Endothelial cell of hepatic sinusoid (primary cell): ENCODE measurements around the gene RANBP6.
"Not testable (repeated sequence)": the region's sequence is repeated elsewhere in the genome, so short reads cannot be mapped to it uniquely, and the experiment has no call there.

Experiments used
- in situ Hi-C: cut with HindIII; loops from 2 replicates; pipeline ENCODE4 v1.10.0; 2017; ENCODE audit warnings: low sequenced_read_pairs

RANBP6 gene

GRCh38 chr9:6015278-6016157 is at the start of gene RANBP6:
Gene RANBP6 (minus strand): TSS chr9:6015624. CDS start chr9:6015607, 17 bp downstream.
- in situ Hi-C loops: no loop called here

DNA sequence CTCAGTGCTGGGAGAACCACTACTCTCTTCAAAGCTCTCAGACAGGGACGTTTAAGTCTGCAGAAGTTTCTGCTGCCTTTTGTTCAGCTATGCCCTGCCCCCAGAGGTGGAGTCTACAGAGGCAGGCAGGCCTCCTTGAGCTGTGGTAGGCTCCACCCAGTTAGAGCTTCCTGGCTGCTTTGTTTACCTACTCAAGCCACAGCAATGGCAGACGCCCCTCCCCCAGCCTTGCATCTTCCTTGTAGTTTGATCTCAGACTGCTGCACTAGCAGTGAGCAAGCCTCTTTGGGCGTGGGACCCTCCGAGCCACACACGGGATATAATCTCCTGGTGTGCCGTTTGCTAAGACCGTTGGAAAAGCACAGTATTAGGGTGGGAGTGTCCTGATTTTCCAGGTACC is 47.7 kb upstream of the RANBP6 start:
- in situ Hi-C loops: not testable (repeated sequence)

DNA sequence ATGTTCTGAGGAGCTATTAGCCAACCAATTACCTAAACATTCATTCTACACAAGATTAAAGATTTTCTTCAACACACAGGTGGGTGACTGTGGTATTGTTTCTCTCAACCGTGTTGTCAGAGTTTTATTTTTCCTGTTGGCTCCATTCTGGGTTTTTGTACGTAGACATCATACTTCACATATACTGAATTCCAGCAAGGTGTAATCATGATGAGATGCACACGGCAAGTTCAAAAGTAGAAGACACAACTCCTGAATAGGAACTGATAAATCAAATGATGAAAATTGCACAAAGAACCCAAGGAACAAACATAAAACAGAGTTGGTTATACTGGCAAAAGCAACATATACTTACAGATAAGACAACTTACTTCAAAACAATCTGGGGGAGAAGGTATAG is 40.2 kb upstream of the RANBP6 start:
- in situ Hi-C loops: no loop called here

DNA sequence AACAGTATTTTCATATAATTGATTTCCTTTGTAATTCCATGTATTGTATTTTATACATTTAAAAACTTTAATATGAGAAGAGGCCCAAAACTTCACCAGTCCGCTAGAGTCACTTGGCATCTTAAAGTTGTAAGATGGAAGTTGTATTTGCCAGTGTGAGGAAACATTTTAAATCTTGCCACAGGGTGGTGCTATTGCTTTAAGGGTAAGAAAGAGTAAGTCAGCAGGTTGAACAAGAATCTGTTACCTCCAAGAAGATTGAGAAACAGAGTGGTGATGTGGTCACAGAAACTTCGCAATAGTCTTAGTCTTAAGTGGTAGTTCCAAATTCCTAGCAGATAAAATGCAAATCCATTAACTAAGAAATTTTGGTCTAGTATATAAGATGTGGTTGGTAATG is 39.8 kb upstream of the RANBP6 start:
- in situ Hi-C loops: no loop called here

DNA sequence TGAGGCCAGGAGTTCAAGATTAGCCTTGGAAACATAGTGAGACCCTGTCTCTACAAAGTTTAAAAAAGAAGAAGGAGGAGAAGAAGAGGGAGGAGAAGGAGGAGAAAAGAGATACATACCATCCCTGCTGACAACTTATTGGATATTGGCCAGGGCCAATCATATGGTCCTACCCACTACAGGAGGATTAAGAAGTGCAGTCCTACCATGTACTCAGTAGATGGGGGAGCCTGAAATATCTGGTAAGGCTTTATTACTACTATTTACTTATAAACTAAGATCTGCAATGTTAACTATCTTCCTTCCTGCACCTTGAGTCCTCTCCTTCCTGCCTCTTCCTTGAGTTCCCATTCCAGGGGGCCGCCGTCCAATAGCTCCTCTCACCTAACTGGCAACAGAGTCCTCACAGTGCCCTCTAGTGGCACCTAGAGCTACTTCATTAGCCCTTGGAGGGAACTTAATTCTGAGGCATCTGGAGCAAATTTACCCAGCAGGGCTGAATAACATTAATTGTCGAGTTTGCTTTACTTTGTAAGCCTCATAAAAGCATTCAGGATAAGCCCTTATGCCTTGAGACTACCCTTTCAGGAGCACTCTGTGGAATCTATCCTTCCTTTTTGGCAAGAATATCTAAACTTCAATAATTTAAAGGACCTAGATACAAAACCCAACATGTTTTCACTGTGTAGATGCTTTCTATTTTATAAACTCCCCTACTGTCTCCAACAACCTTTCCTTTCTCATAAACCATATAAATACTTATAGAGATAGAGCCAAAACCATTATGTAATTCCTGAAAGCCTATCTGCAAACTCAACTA is 39.1 kb upstream of the RANBP6 start:
- in situ Hi-C loops: no loop called here

DNA sequence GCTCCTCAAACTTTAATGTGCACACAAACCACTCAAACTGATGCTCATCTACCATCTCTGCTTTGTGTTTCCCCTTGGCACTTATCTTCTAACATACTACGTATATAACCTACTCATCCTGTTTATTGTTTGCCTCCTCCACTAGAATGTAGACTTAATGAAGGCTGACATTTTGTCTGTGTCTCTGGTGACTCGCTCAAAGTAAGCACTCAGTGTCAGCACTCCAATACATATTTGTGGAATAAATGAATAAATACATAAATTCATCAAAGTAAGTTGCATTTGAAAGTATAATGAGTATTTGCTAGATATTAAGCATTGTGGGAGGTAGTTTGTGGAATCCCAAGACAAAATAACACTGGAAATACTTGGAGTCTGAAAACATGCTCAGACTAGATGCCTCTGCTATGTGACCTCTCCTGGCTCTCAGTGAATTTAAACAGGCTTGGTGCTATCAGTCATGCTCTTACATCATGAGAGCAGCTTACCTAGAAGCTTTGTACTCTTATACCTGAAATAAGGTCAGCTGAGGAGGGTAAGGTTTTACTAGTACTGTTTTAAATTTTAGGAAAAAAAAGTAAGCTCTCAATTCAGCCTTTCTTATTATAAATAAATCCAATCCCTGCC is 37.0 kb upstream of the RANBP6 start:
- in situ Hi-C loops: no loop called here

DNA sequence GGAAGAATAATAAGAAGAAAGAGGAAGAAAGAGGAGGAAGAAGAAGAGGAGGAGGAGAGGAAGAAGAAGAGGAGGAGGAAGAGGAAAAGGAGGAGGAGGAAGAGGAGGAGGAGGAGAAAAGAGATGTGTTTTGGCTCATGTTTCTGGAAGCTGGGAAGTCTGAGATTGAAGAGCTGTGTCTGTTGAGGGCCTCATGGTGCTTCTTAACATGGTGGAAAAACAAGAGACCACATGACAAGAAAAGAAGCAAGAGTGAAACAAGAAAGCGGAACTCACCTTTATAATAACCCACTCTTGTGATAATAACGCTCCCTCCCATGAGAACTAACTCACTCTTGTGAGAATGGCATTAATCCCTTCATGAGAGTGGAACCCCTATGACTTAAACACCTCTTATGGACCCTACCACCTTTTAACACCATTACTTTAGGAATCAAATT is 36.1 kb upstream of the RANBP6 start:
- in situ Hi-C loops: no loop called here

DNA sequence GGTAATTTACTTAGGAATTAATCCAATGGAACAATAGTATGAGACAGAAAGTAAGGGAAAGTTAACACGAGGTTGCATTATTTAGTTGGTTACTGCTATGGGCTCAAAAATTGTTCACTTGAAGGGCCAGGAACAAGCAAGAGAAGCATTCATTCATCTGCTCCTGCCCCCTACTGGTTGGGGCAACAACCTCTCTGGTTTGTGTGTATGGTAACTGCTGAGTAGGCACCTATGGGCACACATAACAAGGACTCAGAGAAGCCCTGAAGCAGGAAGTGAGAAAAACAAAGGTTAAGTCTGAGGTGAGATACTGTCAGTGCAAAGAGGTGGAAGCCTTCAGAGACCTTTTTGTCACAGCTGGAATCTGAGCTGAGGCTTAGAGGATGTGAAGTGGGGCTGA is 34.4 kb upstream of the RANBP6 start:
- in situ Hi-C loops: no loop called here

DNA sequence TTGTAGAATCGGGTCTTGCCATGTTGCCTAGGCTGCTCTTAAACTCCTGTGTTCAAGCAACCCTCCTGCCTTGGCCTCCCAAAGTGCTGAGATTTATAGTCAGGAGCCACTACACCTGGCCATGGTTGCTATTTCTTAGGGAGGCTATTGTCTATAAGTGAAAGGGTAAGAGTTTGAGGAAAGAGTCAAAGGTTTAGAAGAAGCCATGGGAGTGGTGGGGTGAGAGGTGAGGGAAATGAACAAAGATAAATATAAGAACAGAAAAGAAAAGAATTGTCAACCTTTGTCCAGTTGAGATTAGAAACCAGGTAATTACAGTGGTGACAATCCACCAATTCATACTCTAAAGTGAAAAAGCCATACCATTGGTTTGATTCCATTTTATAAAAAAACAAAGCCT is 32.6 kb upstream of the RANBP6 start:
- in situ Hi-C loops: no loop called here

DNA sequence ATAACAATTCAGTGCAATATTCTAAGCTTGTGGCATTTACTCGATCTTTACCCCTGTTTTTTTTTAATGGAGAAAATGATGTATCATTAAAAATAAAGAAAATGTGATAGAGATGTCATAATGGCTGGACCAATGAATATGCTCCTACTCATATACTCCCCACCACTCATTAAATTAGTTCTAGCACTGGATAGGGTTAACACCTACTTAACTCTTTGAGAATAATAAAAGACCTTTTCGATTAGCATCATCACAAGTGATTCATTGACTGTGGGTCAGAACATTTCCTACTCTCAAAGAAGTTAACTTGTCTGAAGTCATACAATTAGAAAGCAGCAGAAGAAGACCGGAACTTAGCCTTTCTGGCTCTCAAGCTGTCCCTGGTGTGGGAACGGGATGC is 31.6 kb upstream of the RANBP6 start:
- in situ Hi-C loops: no loop called here

DNA sequence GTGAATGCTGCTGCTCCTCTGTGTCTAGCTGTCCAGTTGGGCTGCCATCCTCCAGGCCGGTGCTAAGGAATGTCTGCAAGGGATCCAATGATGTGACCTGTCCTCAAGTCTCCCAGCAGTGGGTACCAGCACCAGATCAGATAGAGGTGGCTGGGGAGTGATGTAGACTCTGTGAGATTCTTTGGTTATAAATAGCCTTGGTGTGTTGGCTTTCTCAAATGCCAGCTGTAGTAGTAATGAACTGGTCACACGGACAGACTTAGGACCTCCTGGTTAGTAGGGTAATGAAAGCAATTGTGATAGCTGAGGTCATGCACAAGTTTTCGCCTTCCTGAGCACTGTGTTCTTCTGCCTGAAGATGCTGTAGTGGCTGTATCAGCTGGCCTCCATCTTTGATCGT is 29.9 kb upstream of the RANBP6 start:
- in situ Hi-C loops: no loop called here

GRCh38 chr9:6040077-6040476 is 24.7 kb upstream of the RANBP6 start:
- in situ Hi-C loops: no loop called here

- in situ Hi-C loops: no loop called here
These were observed 21.0 kb upstream of the RANBP6 start for GRCh38 chr9:6036391-6036790.

GRCh38 chr9:6034954-6035353 is 19.5 kb upstream of the RANBP6 start:
- in situ Hi-C loops: no loop called here

GRCh38 chr9:6029604-6030274 is 14.3 kb upstream of the RANBP6 start:
- in situ Hi-C loops: no loop called here

DNA sequence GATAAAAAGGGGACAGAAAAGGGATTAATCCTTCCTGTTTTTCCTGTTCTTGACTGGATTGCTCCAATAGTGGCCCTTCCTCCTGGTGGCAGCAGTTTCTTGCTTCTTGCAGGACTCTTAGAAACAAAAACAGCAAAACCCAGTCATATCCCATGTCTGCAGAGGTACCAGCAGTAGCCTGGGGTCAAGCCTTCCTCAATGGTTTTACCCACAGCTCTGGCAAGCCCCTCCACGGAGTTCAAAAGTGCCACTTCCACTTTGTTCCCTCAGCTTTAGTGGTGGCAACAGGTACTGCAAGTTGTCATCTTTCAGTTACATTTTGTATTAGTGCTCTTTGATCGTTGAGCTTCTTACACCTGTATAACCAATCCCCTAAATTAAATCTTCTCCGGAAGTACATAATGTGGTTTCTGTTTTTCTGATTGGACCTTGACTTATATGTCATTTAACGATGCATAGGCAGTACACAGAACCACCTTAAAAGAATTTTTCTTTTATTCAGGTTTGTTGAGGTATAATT is 8.7 kb upstream of the RANBP6 start:
- in situ Hi-C loops: no loop called here

DNA sequence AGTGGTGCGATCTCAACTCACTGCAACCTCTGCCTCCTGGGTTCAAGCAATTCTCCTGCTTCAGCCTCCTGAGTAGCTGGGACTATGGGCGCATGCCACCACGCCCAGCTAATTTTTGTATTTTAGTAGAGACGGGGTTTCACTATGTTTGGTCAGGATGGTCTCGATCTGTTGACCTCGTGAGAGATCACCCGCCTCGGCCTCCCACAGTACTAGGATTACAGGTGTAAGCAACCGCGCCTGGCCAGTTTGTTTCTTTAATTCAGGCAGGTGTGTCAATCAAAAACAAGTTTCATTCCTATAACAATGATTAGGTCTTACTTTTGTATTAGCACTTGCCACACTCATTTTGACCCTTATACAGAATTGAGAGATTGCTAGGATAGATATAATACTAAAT is 1.6 kb upstream of the RANBP6 start:
- in situ Hi-C loops: not testable (repeated sequence)

DNA sequence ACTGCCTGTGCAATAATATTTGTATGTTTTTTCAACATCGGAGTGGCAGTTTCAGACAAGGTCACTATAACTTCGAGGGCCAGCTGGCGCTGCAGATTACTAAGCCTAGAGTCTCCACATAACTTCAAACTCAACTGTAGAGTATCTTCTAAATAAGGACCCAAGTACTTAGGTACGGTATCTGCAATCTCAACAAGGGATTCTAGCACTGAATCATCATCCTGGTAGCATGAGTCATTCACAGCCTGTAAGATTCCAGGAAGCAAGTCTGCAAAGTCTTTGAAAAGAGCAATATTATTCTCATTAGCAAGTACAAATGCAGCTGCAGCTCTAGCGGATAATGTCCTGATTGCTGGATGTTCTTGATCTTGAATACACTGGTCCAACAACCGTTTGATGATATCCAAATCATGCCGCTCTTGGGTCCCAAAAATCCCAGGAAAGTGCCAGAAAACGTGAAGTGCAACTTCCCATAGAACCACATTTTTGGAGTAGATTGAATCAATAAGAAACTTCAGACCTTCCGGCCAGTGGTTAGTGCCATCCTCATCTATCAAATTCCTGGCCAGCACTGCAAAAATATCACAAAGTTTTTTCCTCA is 654 bp downstream of the RANBP6 start:
- in situ Hi-C loops: no loop called here

GRCh38 chr9:6008169-6008979 is 7.0 kb downstream of the RANBP6 start:
- in situ Hi-C loops: no loop called here

DNA sequence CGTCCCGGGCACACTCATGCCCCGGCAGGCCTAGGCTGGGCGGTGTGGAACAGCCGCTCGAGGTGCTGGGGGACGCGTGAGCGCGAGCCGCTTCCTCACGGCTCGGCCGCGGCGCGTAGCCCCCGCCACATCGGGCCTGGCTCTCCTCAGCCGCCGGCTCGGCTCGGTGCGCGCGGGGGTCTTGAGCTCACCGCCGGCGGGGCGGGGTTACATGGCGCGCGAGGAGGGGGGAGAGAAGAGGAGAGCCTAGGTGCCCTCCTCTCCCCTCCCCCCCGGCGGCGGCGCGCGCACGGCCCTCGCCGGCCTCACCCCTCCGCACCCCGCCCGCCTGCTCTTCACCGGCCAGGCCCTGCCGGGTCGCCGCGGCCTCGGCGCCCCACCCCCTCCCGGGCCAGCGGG is 7.7 kb downstream of the RANBP6 start:
- in situ Hi-C loops: no loop called here
